LNCaP clone FGC (cell line): ENCODE measurements around the gene SLC9A6.

Experiments used
- DNase-seq: peaks from one replicate; pipeline ENCODE4 v3.0.0-alpha.2; 2011; ENCODE audit warnings: low read depth
- H3K4me3 ChIP-seq: 2 replicates; pipeline ENCODE4 v1.5.1; 2011; ENCODE audit warnings: mild to moderate bottlenecking, low read depth, low read length, control low read depth
- TF ChIP-seq, protein P1 (sequence below): IDR thresholded peaks from 2 replicates; pipeline ENCODE4 v1.5.1; 2012; ENCODE audit warnings: mild to moderate bottlenecking; ENCODE audit not compliant: control insufficient read depth, insufficient read depth; ENCODE audit errors: extremely low read depth

The SLC9A6 gene

GRCh38 chrX:135985157-135985972 lies at the start of gene SLC9A6:
Gene SLC9A6, plus strand, starts transcription at chrX:135985435. Its CDS starts 224 bp downstream, at chrX:135985659.
- TF ChIP-seq, protein P1, sequence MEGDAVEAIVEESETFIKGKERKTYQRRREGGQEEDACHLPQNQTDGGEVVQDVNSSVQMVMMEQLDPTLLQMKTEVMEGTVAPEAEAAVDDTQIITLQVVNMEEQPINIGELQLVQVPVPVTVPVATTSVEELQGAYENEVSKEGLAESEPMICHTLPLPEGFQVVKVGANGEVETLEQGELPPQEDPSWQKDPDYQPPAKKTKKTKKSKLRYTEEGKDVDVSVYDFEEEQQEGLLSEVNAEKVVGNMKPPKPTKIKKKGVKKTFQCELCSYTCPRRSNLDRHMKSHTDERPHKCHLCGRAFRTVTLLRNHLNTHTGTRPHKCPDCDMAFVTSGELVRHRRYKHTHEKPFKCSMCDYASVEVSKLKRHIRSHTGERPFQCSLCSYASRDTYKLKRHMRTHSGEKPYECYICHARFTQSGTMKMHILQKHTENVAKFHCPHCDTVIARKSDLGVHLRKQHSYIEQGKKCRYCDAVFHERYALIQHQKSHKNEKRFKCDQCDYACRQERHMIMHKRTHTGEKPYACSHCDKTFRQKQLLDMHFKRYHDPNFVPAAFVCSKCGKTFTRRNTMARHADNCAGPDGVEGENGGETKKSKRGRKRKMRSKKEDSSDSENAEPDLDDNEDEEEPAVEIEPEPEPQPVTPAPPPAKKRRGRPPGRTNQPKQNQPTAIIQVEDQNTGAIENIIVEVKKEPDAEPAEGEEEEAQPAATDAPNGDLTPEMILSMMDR = no peak
- peak within 1 kb of the TSS; percentile 65 for H3K4me3 ChIP-seq
- no peak for DNase-seq

- TF ChIP-seq, protein P1 = no peak
- H3K4me3 ChIP-seq = no peak overlapping the region
Measured at GRCh38 chrX:135944486-135944885, 40.7 kb upstream of the SLC9A6 start.

GRCh38 chrX:135951291-135951690 lies 33.9 kb upstream of the SLC9A6 start:
- DNase-seq = no peak
- TF ChIP-seq, protein P1 = no peak
- no peak overlapping the region for H3K4me3 ChIP-seq

More at GRCh38 chrX:135944486-135944885, 40.7 kb upstream of the SLC9A6 start:
- no peak for DNase-seq

GRCh38 chrX:135973025-135973547 lies 12.1 kb upstream of the SLC9A6 start:
- TF ChIP-seq, protein P1 = peak; percentile 32
- DNase-seq = no peak
- peak overlapping the region; percentile 89 for H3K4me3 ChIP-seq

DNA sequence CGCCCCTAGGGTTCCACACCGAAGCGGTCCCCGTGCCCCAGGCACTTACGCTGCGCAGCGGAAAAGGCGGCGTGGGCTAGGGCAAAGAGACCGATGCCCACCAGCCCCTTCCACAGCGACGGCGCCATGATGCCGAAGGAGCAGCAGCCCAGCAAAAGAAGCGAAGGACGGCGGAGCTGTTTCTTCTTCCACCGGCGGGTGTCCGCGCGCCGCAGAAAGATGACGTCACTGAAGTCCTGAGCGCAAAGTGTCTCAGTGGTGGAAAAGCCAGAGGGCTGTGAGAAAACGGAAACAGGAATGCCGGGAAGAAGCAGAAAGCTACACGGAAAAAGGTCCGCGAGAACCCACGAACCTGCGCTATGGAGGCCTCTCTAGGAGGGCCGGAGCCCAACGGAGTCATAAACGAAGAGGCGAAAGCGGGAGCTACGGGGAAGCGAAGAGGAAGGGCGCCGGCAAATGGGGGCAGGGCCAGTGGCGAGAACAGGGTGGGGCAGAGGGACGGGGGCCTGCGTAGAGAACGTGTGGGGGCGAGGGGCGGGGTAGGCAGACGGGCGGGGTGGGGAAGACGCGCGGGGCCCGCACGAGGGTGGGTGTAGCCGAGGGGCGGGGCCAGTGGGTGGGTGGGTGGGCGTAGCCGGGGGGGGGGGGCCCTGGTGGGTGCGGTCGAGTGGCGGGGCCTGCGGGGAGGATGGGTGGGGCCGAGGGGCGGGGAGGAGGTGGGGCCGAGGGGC lies 11.5 kb upstream of the SLC9A6 start, which contains the start of gene MMGT1:
TSS of gene MMGT1 (minus strand) at position 441 of the 731 bp plus-strand sequence. CDS start at position 128, 313 bp downstream.
- TF ChIP-seq, protein P1 = no peak
- H3K4me3 ChIP-seq = peak within 1 kb of the TSS; percentile 89
- DNase-seq = peak; percentile 55

DNA sequence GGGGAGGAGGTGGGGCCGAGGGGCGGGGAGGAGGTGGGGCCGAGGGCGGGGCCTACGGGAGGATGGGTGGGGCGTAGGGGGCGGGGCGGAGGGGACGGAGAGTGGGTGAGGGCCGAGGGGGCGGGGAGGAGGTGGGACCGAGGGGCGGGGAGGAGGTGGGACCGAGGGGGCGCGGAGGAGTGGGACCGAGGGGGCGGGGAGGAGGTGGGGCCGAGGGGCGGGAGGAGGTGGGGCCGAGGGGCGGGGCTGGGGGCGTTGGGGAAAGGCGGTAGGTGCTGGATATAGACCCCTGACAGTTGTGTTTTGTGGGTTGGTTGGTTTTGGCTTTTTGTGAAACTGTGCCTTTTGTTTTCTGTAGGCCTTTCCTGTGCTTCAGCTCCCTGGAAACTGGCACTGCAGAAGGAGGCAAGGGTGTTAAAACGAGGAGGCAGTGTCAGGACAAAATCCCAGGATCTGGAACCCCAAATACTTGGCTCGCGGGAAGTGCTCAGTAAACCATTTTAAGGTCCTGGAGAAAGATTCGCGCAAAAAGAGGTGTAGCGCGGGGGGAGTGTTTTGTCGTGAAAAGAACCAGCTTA lies 10.9 kb upstream of the SLC9A6 start:
- DNase-seq = no peak
- TF ChIP-seq, protein P1 = no peak
- H3K4me3 ChIP-seq = peak overlapping the region; percentile 38
